ENCODE measurements around the gene HOXA9. TPM values are rescaled to one million over a fixed set of nuclear protein-coding genes. Genes with fewer than 3 reads are reported as not detected.
A peak's percentile ranks its signal among the peaks of the same experiment; 100 is the strongest.

HOXA9 gene
- total and polyA plus RNA-seq, 4 donors = 0.02 to 0.70 TPM; not detected in 2

- no peak for TF ChIP-seq REST (IDR thresholded peaks at IDR 0.05)
- no peak for TF ChIP-seq HNF4A (conservative IDR thresholded peaks at IDR 0.05)
Observed at GRCh38 chr7:27199849-27200760, 34.8 kb upstream of the HOXA9 start, which contains the start of gene HOXA13 (continued).

- 4% methylated on average over 93 of the region's 93 CpGs for WGBS
- peaks cover 0 to 4% (median 0%) of the 10 kb centered on the region in 4 donors for H3K9me3 ChIP-seq (ENCODE audit: control insufficient read depth in 4 of 4, low read length in 3 of 4)
- TF ChIP-seq HNF4G (IDR thresholded peaks at IDR 0.05) = no peak
- TF ChIP-seq, protein P1, sequence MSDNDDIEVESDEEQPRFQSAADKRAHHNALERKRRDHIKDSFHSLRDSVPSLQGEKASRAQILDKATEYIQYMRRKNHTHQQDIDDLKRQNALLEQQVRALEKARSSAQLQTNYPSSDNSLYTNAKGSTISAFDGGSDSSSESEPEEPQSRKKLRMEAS (IDR thresholded peaks at IDR 0.05) = no peak
- no peak for TF ChIP-seq JUND (IDR thresholded peaks at IDR 0.05)
- TF ChIP-seq RXRA (IDR thresholded peaks at IDR 0.05) = no peak
- TF ChIP-seq YY1 (IDR thresholded peaks at IDR 0.05) = no peak
- TF ChIP-seq NR2F2 (IDR thresholded peaks at IDR 0.05) = no peak
- no peak for TF ChIP-seq RAD21 (IDR thresholded peaks at IDR 0.05)
- TF ChIP-seq REST (IDR thresholded peaks at IDR 0.05) = no peak
- no peak for TF ChIP-seq FOXA2 (IDR thresholded peaks at IDR 0.05)
- H3K27me3 ChIP-seq (ENCODE audit: control insufficient read depth in 4 of 4, insufficient read depth in 4 of 4, low read length in 3 of 4) = peaks cover 7 to 55% (median 28%) of the 10 kb centered on the region in 4 donors
- no peak overlapping the region for H3K27ac ChIP-seq (ENCODE audit: low read depth in 1 of 2, low read length in 2 of 2)
- H3K36me3 ChIP-seq (ENCODE audit: control insufficient read depth in 4 of 4, insufficient read depth in 3 of 4, low read depth in 1 of 4, low read length in 3 of 4) = no peaks in the 10 kb centered on the region
- H3K4me3 ChIP-seq (ENCODE audit: low read depth in 1 of 3, low read length in 3 of 3) = peak overlapping the region in 1 of 3 donors; percentile 46
- DNase-seq (ENCODE audit: low spot score) = no peak
- H3K4me1 ChIP-seq (ENCODE audit: control insufficient read depth in 4 of 4, insufficient read depth in 4 of 4, low read length in 3 of 4) = peaks cover 18 to 34% (median 24%) of the 10 kb centered on the region in 4 donors
- no peak overlapping the region for H3K9ac ChIP-seq (ENCODE audit: low read depth in 1 of 2, low read length in 2 of 2)
Observed at GRCh38 chr7:27198871-27199801, 33.8 kb upstream of the HOXA9 start.
